A673 (cell line): Measurements from ENCODE around the gene KCNMB1.

Source experiments
- CTCF ChIP-seq: fragments of 300-800, 200-600 bp; sonication (generic); conservative IDR thresholded peaks from 2 replicates; pipeline ENCODE4 v1.5.1; 2017; ENCODE audit warnings: low read depth, mild to moderate bottlenecking, antibody characterized with exemption, low read length, moderate library complexity, mixed read lengths
- EZH2 ChIP-seq: fragments of 200-600 bp; sonication (generic); IDR thresholded peaks from 2 replicates; pipeline ENCODE4 v1.6.1; 2017; ENCODE audit warnings: borderline replicate concordance, low read depth, mild to moderate bottlenecking, mixed read lengths, antibody characterized with exemption, low read length; ENCODE audit not compliant: poor library complexity, severe bottlenecking

GRCh38 chr5:170397059-170397458 lies 7.9 kb upstream of the KCNMB1 start:
- no peak for TF ChIP-seq CTCF
- no peak for TF ChIP-seq EZH2
